Measurements from ENCODE around the gene FGF9. TPM values are rescaled to one million over a fixed set of nuclear protein-coding genes. Genes with fewer than 3 reads are reported as not detected.

Gene FGF9
- total and polyA plus RNA-seq, 4 donors: 0.05 to 1.7 (median 1.3) TPM

DNA sequence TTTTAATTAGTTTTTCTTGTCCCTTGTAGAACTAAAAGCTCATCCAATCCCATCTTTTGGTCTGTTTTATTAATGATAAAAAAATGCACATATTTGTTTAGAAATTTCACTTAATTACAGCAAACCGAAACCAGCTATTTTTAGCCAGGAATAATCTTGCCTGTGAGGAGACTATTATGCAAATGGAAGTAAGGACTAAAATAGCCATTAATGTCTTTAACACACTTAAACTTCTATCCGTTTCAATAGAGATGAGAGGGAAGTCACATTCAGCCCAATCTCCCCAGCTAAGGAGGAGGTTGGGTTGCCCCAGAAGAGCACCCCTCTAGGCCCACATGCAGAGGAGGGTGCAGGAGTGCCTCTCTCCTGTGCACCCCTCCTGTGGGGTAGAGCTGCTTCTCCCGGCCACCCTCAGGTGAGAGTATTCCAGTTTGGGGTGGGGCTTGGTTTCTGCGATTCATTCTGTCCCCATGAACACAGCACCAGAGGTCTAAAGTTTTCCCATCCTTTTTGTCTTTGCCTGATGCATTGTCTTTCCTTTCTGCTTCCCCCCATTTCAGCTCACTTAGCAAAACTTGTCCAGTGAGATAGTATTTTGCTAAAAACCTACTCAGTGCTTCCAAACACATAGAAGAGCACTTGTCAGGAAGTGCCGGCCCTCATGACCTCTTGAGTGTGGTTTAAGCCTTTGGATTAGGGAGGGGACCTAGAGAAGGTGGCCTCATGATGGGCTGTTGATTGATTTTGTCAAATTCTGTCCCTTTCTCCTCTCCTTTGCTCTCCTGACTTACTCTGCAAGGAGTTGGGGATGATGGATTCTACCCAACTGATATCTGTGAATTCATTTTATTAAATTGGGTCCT, 28.2 kb downstream of the FGF9 start:
- H3K27me3 ChIP-seq (ENCODE audit: control insufficient read depth in 3 of 3, insufficient read depth in 3 of 3, low read length in 2 of 3): no peaks in the 10 kb centered on the region
- TF ChIP-seq, protein P1, sequence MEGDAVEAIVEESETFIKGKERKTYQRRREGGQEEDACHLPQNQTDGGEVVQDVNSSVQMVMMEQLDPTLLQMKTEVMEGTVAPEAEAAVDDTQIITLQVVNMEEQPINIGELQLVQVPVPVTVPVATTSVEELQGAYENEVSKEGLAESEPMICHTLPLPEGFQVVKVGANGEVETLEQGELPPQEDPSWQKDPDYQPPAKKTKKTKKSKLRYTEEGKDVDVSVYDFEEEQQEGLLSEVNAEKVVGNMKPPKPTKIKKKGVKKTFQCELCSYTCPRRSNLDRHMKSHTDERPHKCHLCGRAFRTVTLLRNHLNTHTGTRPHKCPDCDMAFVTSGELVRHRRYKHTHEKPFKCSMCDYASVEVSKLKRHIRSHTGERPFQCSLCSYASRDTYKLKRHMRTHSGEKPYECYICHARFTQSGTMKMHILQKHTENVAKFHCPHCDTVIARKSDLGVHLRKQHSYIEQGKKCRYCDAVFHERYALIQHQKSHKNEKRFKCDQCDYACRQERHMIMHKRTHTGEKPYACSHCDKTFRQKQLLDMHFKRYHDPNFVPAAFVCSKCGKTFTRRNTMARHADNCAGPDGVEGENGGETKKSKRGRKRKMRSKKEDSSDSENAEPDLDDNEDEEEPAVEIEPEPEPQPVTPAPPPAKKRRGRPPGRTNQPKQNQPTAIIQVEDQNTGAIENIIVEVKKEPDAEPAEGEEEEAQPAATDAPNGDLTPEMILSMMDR (IDR thresholded peaks at IDR 0.05; ENCODE audit: control extremely low read depth, extremely low read depth): no peak
- WGBS, 2 donors: 54 to 74% methylated on average over 5 of the region's 5 CpGs
- ATAC-seq (ENCODE audit: insufficient read depth, low FRiP score): no peak
- H3K9me3 ChIP-seq (ENCODE audit: control insufficient read depth in 4 of 4, insufficient read depth in 3 of 4, low read length in 3 of 4): no peaks in the 10 kb centered on the region
- H3K36me3 ChIP-seq (ENCODE audit: control insufficient read depth in 4 of 4, insufficient read depth in 4 of 4, low read length in 4 of 4): peaks cover 0 to 2% (median 0%) of the 10 kb centered on the region in 4 donors
- no peak overlapping the region for H3K9ac ChIP-seq (ENCODE audit: insufficient read depth in 1 of 2, low read length in 2 of 2)
- H3K4me3 ChIP-seq: no peak overlapping the region
- peaks cover 0 to 13% (median 7%) of the 10 kb centered on the region in 5 donors for H3K4me1 ChIP-seq (ENCODE audit: control insufficient read depth in 5 of 5, insufficient read depth in 5 of 5, low read length in 5 of 5)
- DNase-seq: peak in 2 of 3 donors; percentile 33 to 50
- H3K27ac ChIP-seq (ENCODE audit: low read depth in 1 of 2, low read length in 1 of 2): no peak overlapping the region

DNA sequence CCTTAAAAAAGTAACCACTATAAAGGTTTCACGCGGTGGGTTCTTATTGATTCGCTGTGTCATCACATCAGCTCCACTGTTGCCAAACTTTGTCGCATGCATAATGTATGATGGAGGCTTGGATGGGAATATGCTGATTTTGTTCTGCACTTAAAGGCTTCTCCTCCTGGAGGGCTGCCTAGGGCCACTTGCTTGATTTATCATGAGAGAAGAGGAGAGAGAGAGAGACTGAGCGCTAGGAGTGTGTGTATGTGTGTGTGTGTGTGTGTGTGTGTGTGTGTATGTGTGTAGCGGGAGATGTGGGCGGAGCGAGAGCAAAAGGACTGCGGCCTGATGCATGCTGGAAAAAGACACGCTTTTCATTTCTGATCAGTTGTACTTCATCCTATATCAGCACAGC, 30.6 kb downstream of the FGF9 start:
- H3K36me3 ChIP-seq (ENCODE audit: control insufficient read depth in 4 of 4, insufficient read depth in 4 of 4, low read length in 4 of 4): peaks cover 0 to 2% (median 0%) of the 10 kb centered on the region in 4 donors
- ATAC-seq (ENCODE audit: insufficient read depth, low FRiP score) (no peak), DNase-seq (peak in 2 of 3 donors; percentile 21 to 29)
- no peak overlapping the region for H3K27ac ChIP-seq (ENCODE audit: low read depth in 1 of 2, low read length in 1 of 2)
- H3K27me3 ChIP-seq (ENCODE audit: control insufficient read depth in 3 of 3, insufficient read depth in 3 of 3, low read length in 2 of 3): no peaks in the 10 kb centered on the region
- peaks cover 0 to 13% (median 7%) of the 10 kb centered on the region in 5 donors for H3K4me1 ChIP-seq (ENCODE audit: control insufficient read depth in 5 of 5, insufficient read depth in 5 of 5, low read length in 5 of 5)
- no peaks in the 10 kb centered on the region for H3K9me3 ChIP-seq (ENCODE audit: control insufficient read depth in 4 of 4, insufficient read depth in 3 of 4, low read length in 3 of 4)
- TF ChIP-seq, protein P1 (IDR thresholded peaks at IDR 0.05; ENCODE audit: control extremely low read depth, extremely low read depth): no peak
- H3K9ac ChIP-seq (ENCODE audit: insufficient read depth in 1 of 2, low read length in 2 of 2): no peak overlapping the region
- WGBS, 2 donors: 92% methylated on average over 10 of the region's 10 CpGs
- H3K4me3 ChIP-seq: no peak overlapping the region

DNA sequence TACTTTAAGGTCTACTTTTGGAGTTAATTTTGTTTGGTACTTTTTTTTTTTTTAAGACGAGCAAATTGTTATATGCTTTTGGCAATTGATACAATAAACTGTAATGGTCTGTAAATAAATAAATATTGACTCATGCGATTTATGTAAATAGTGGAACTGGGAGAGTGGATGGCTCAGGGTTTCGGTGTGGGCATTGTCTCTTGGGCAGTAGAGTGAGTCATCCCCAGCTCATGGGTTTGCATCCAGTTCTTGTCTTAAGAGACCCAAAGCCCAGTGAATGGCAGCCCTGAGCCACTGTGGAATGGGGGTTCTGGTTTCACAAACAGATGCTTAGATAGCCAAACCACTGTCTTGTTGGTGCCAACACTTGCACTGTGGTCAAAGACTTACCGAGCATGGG, 33.0 kb downstream of the FGF9 start:
- ATAC-seq (ENCODE audit: insufficient read depth, low FRiP score) (no peak), DNase-seq (no peak)
- WGBS, 2 donors: 84 to 92% methylated on average over 4 of the region's 4 CpGs
- Histone ChIP-seq H3K4me1 (ENCODE audit: control insufficient read depth in 5 of 5, insufficient read depth in 5 of 5, low read length in 5 of 5) (peaks cover 0 to 6% (median 4%) of the 10 kb centered on the region in 5 donors), H3K9ac (ENCODE audit: insufficient read depth in 1 of 2, low read length in 2 of 2) (no peak overlapping the region), H3K27me3 (ENCODE audit: control insufficient read depth in 3 of 3, insufficient read depth in 3 of 3, low read length in 2 of 3) (no peaks in the 10 kb centered on the region), H3K9me3 (ENCODE audit: control insufficient read depth in 4 of 4, insufficient read depth in 3 of 4, low read length in 3 of 4) (no peaks in the 10 kb centered on the region), H3K36me3 (ENCODE audit: control insufficient read depth in 4 of 4, insufficient read depth in 4 of 4, low read length in 4 of 4) (peaks cover 0 to 2% (median 0%) of the 10 kb centered on the region in 4 donors), H3K4me3 (no peak overlapping the region), H3K27ac (ENCODE audit: low read depth in 1 of 2, low read length in 1 of 2) (no peak overlapping the region)
- TF ChIP-seq, protein P1 (IDR thresholded peaks at IDR 0.05; ENCODE audit: control extremely low read depth, extremely low read depth): no peak
